Smooth muscle cell (in vitro differentiated cells): Measurements from ENCODE around the gene OLFML1. TPM values are rescaled to one million over a fixed set of nuclear protein-coding genes. Genes with fewer than 3 reads are reported as not detected.

Experiments
- DNase-seq: peaks from one replicate; lab custom pipeline; 2025; ENCODE audit not compliant: unreplicated experiment; lab: John Stamatoyannopoulos, UW
- H2AFZ ChIP-seq: fragments of 200-600 bp; sonication (generic); 2 replicates; pipeline ENCODE4 v1.6.0; 2016; ENCODE audit warnings: antibody characterized with exemption, low read depth, mild to moderate bottlenecking
- H3F3A ChIP-seq: fragments of 200-600 bp; sonication (generic); 2 replicates; pipeline ENCODE4 v1.6.0; 2017; ENCODE audit warnings: antibody characterized with exemption, low read depth
- H3K27ac ChIP-seq: fragments of 200-600 bp; sonication (generic); 2 replicates; pipeline ENCODE4 v1.5.1; 2016; ENCODE audit warnings: low read depth, mild to moderate bottlenecking
- H3K27me3 ChIP-seq: fragments of 200-600 bp; sonication (generic); 2 replicates; pipeline ENCODE4 v1.6.1; 2016; ENCODE audit warnings: low read depth, mild to moderate bottlenecking
- H3K36me3 ChIP-seq: fragments of 200-600 bp; sonication (generic); 2 replicates; pipeline ENCODE4 v1.5.1; 2016; ENCODE audit warnings: low read depth
- H3K4me1 ChIP-seq: fragments of 200-600 bp; sonication (generic); 2 replicates; pipeline ENCODE4 v1.5.1; 2016; ENCODE audit warnings: low read depth
- H3K4me2 ChIP-seq: fragments of 200-600 bp; sonication (generic); 2 replicates; pipeline ENCODE4 v1.6.0; 2016; ENCODE audit warnings: mild to moderate bottlenecking
- H3K4me3 ChIP-seq: fragments of 200-600 bp; sonication (generic); 2 replicates; pipeline ENCODE4 v1.5.1; 2016; ENCODE audit warnings: mild to moderate bottlenecking
- H3K79me2 ChIP-seq: fragments of 200-600 bp; sonication (generic); 2 replicates; pipeline ENCODE4 v1.6.0; 2016; ENCODE audit warnings: low read depth, mild to moderate bottlenecking
- H3K9ac ChIP-seq: fragments of 200-600 bp; sonication (generic); 2 replicates; pipeline ENCODE4 v1.6.0; 2016; ENCODE audit warnings: low read depth
- H3K9me3 ChIP-seq: fragments of 200-600 bp; sonication (generic); replicated peaks from 2 replicates; pipeline ENCODE4 v1.5.1; 2016; ENCODE audit warnings: low read depth
- H4K20me1 ChIP-seq: fragments of 200-600 bp; sonication (generic); 2 replicates; pipeline ENCODE4 v1.6.0; 2016; ENCODE audit warnings: low read depth
- CTCF ChIP-seq: fragments of 200-600 bp; sonication (generic); IDR thresholded peaks from 2 replicates; pipeline ENCODE4 v1.5.1; 2017; ENCODE audit warnings: borderline replicate concordance, mild to moderate bottlenecking, antibody characterized with exemption; ENCODE audit not compliant: insufficient read depth, poor library complexity, severe bottlenecking
- WGBS: methylation state at CpG from one replicate; pipeline ENCODE4 v1.1.7; 2016; ENCODE audit warnings: low lambda C conversion rate; 5-methylcytosine and 5-hydroxymethylcytosine counted together
- polyA plus RNA-seq: library from polyadenylated mRNA; unstranded; fragments of >200 nt; fragmentation: Nextera tagmentation; extraction: Ambion mirVana; gene quantifications from 2 replicates; pipeline ENCODE4 v1.2.1, GENCODE V29; 2016
- total RNA-seq: library from RNA; depleted of rRNA; stranded (reverse); fragments of >200 nt; gene quantifications from 2 replicates; pipeline ENCODE4 v1.2.3, GENCODE V29; 2014

OLFML1 gene
- total and polyA plus RNA-seq, 2 experiments from 2014 or later, result 0.14 TPM; not detected in 1

GRCh38 chr11:7467652-7468051 is 17.7 kb upstream of the OLFML1 start:
- Histone ChIP-seq H2AFZ (no peak overlapping the region), H3K9ac (no peak overlapping the region), H3K27me3 (no peaks in the 10 kb centered on the region), H3K4me3 (no peak overlapping the region), H3K79me2 (no peaks in the 10 kb centered on the region), H4K20me1 (no peaks in the 10 kb centered on the region), H3K9me3 (no peaks in the 10 kb centered on the region), H3F3A (no peaks in the 10 kb centered on the region), H3K36me3 (no peaks in the 10 kb centered on the region), H3K4me2 (no peak overlapping the region), H3K4me1 (no peaks in the 10 kb centered on the region), H3K27ac (no peak overlapping the region)
- 91% methylated on average over 2 of the region's 2 CpGs for WGBS
- TF ChIP-seq CTCF, result no peak
- no peak for DNase-seq

DNA sequence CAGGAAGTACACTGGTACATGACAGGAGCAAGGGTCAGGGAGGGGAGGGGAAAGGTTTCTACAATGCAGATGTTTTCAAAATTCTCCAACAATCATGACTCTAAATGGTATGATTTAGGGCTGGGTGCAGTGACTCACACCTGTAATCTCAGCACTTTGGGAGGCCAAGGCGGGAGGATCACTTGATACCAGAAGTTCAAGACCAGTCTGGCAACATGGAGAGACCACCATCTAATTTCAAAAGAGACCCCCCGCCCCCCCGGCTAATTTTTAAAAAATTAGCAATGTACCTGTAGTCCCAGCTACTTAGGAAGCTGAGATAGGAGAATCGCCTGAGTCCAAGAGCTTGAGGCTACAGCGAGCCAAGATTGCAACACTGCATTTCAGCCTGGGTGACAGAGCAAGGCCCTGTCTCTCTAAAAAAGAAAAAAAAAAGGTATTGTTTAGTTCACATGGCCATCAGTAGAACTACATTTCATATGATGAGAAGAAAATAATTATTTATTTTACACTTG is 15.9 kb upstream of the OLFML1 start:
- 94% methylated on average over 5 of the region's 5 CpGs for WGBS
- Histone ChIP-seq H3K79me2 (no peaks in the 10 kb centered on the region), H3K27ac (no peak overlapping the region), H3K9ac (no peak overlapping the region), H3K36me3 (no peaks in the 10 kb centered on the region), H2AFZ (no peak overlapping the region), H4K20me1 (no peaks in the 10 kb centered on the region), H3K4me1 (no peaks in the 10 kb centered on the region), H3K4me2 (no peak overlapping the region), H3F3A (no peaks in the 10 kb centered on the region), H3K27me3 (no peaks in the 10 kb centered on the region), H3K4me3 (no peak overlapping the region), H3K9me3 (no peaks in the 10 kb centered on the region)
- no peak for DNase-seq
- TF ChIP-seq CTCF, result no peak

GRCh38 chr11:7471071-7471470 is 14.2 kb upstream of the OLFML1 start:
- H3F3A ChIP-seq, result no peaks in the 10 kb centered on the region
- 96% methylated on average over 6 of the region's 7 CpGs for WGBS

More at GRCh38 chr11:7471071-7471470, 14.2 kb upstream of the OLFML1 start:
- Histone ChIP-seq H3K4me1 (no peaks in the 10 kb centered on the region), H3K79me2 (no peaks in the 10 kb centered on the region), H2AFZ (no peak overlapping the region), H3K4me3 (no peak overlapping the region), H3K27ac (no peak overlapping the region), H4K20me1 (no peaks in the 10 kb centered on the region), H3K9me3 (no peaks in the 10 kb centered on the region), H3K36me3 (no peaks in the 10 kb centered on the region), H3K9ac (no peak overlapping the region), H3K4me2 (no peak overlapping the region), H3K27me3 (no peaks in the 10 kb centered on the region)
- no peak for TF ChIP-seq CTCF
- no peak for DNase-seq
